Loucy (cell line): ENCODE results near the gene TGOLN2.
"Not testable (repeated sequence)": the region's sequence is repeated elsewhere in the genome, so short reads cannot be mapped to it uniquely, and the experiment has no call there.

Experiments
- H2AFZ ChIP-seq: fragments of 200-600 bp; sonication (generic); 2 replicates; pipeline ENCODE4 v1.6.0; 2016; ENCODE audit warnings: antibody characterized with exemption, mild to moderate bottlenecking, low read length, moderate library complexity
- H3F3A ChIP-seq: fragments of 200-600 bp; 2 replicates; pipeline ENCODE4 v1.6.0; 2016; ENCODE audit warnings: antibody characterized with exemption, low read depth, mild to moderate bottlenecking
- H3K27me3 ChIP-seq: fragments of 200-600 bp; sonication (generic); 2 replicates; pipeline ENCODE4 v1.6.1; 2014; ENCODE audit warnings: low read length, mild to moderate bottlenecking; ENCODE audit not compliant: insufficient read depth, poor library complexity, severe bottlenecking
- H3K36me3 ChIP-seq: fragments of 200-600 bp; sonication (generic); 2 replicates; pipeline ENCODE4 v1.6.1; 2016; ENCODE audit warnings: low read length; ENCODE audit not compliant: insufficient read depth
- H3K4me1 ChIP-seq: fragments of 200-600 bp; sonication (generic); 2 replicates; pipeline ENCODE4 v1.5.1; 2014; ENCODE audit warnings: low read length, mild to moderate bottlenecking; ENCODE audit not compliant: insufficient read depth, poor library complexity, severe bottlenecking
- H3K4me2 ChIP-seq: fragments of 200-600 bp; sonication (generic); 2 replicates; pipeline ENCODE4 v1.6.0; 2014; ENCODE audit warnings: antibody characterized with exemption, low read length, low read depth, mild to moderate bottlenecking; ENCODE audit not compliant: poor library complexity, severe bottlenecking
- H3K4me3 ChIP-seq: fragments of 200-600 bp; sonication (generic); 2 replicates; pipeline ENCODE4 v1.5.1; 2014; ENCODE audit warnings: low read length, mild to moderate bottlenecking, mixed read lengths; ENCODE audit not compliant: poor library complexity, severe bottlenecking
- H3K79me2 ChIP-seq: fragments of 200-600 bp; sonication (generic); 2 replicates; pipeline ENCODE4 v1.6.1; 2014; ENCODE audit warnings: low read length; ENCODE audit not compliant: insufficient read depth
- H3K9ac ChIP-seq: fragments of 200-600 bp; sonication (generic); 2 replicates; pipeline ENCODE4 v1.6.0; 2014; ENCODE audit warnings: mild to moderate bottlenecking, low read depth, low read length, moderate library complexity; ENCODE audit not compliant: poor library complexity, severe bottlenecking
- H3K9me2 ChIP-seq: fragments of 200-600 bp; sonication (generic); replicated peaks from 2 replicates; pipeline ENCODE4 v1.6.1; 2016; ENCODE audit warnings: low read depth, low read length, mixed read lengths
- H3K9me3 ChIP-seq: fragments of 200-600 bp; sonication (generic); 2 replicates; pipeline ENCODE4 v1.6.1; 2014; ENCODE audit warnings: mild to moderate bottlenecking, antibody characterized with exemption, low read length, low read depth; ENCODE audit not compliant: insufficient read depth
- H4K20me1 ChIP-seq: fragments of 200-600 bp; sonication (generic); 2 replicates; pipeline ENCODE4 v1.6.0; 2014; ENCODE audit warnings: antibody characterized with exemption, low read length, mild to moderate bottlenecking; ENCODE audit not compliant: insufficient read depth, poor library complexity, severe bottlenecking
- CTCF ChIP-seq: fragments of 200-600 bp; sonication (generic); conservative IDR thresholded peaks from 2 replicates; pipeline ENCODE4 v1.5.1; 2014; ENCODE audit warnings: mild to moderate bottlenecking, antibody characterized with exemption, low read length
- EZH2phosphoT487 ChIP-seq: fragments of 200-600 bp; IDR thresholded peaks from 2 replicates; pipeline ENCODE4 v1.6.1; 2018; ENCODE audit warnings: antibody characterized with exemption, mild to moderate bottlenecking, moderate library complexity, borderline replicate concordance

The TGOLN2 gene

GRCh38 chr2:85353876-85354285, 26.1 kb upstream of the TGOLN2 start:
- no peaks in the 10 kb centered on the region for H3K9me3 ChIP-seq
- peak overlapping the region; percentile 79 for H2AFZ ChIP-seq
- H3K27me3 ChIP-seq, result no peaks in the 10 kb centered on the region
- no peaks in the 10 kb centered on the region for H4K20me1 ChIP-seq
- peaks cover 24% of the 10 kb centered on the region for H3K79me2 ChIP-seq
- no peaks in the 10 kb centered on the region for H3K36me3 ChIP-seq
- no peaks in the 10 kb centered on the region for H3F3A ChIP-seq
- H3K4me2 ChIP-seq, result peak overlapping the region; percentile 100
- H3K4me3 ChIP-seq, result peak overlapping the region; percentile 85
- H3K4me1 ChIP-seq, result peaks cover 30% of the 10 kb centered on the region
- no peaks in the 10 kb centered on the region for H3K9me2 ChIP-seq
- peak overlapping the region; percentile 85 for H3K9ac ChIP-seq
- TF ChIP-seq EZH2phosphoT487, result no peak
- TF ChIP-seq CTCF, result no peak

GRCh38 chr2:85347599-85347998, 19.8 kb upstream of the TGOLN2 start:
- Histone ChIP-seq H4K20me1 (no peaks in the 10 kb centered on the region), H3K9me2 (no peaks in the 10 kb centered on the region), H2AFZ (no peak overlapping the region), H3K79me2 (no peaks in the 10 kb centered on the region), H3K9ac (no peak overlapping the region), H3K4me3 (no peak overlapping the region), H3K36me3 (0 out of 2 replicates have a peak, but pooled peaks cover 4% of the 10 kb centered on the region), H3K27me3 (no peaks in the 10 kb centered on the region), H3K4me2 (no peak overlapping the region), H3K9me3 (no peaks in the 10 kb centered on the region), H3K4me1 (no peaks in the 10 kb centered on the region), H3F3A (no peaks in the 10 kb centered on the region)
- TF ChIP-seq CTCF (no peak), EZH2phosphoT487 (no peak)

GRCh38 chr2:85344356-85344954, 16.7 kb upstream of the TGOLN2 start:
- Histone ChIP-seq H3K9ac (no peak overlapping the region), H4K20me1 (no peaks in the 10 kb centered on the region), H3F3A (no peaks in the 10 kb centered on the region), H3K36me3 (0 out of 2 replicates have a peak, but pooled peaks cover 4% of the 10 kb centered on the region), H3K79me2 (no peaks in the 10 kb centered on the region), H3K9me2 (no peaks in the 10 kb centered on the region), H2AFZ (no peak overlapping the region), H3K4me3 (no peak overlapping the region), H3K4me1 (no peaks in the 10 kb centered on the region), H3K27me3 (no peaks in the 10 kb centered on the region), H3K9me3 (no peaks in the 10 kb centered on the region), H3K4me2 (no peak overlapping the region)
- TF ChIP-seq EZH2phosphoT487 (no peak), CTCF (no peak)

GRCh38 chr2:85343207-85343895, 15.6 kb upstream of the TGOLN2 start:
- not testable (repeated sequence) for H3K36me3 ChIP-seq, H3K4me2 ChIP-seq, H3K9me3 ChIP-seq, H3K79me2 ChIP-seq, H3K9ac ChIP-seq, H3K27me3 ChIP-seq, H3K4me3 ChIP-seq, H3K9me2 ChIP-seq, H3F3A ChIP-seq, H4K20me1 ChIP-seq, H2AFZ ChIP-seq, H3K4me1 ChIP-seq
